Esophagus squamous epithelium (tissue), 4 donors: ENCODE measurements around the gene C1orf210.

ENCODE experiments used
- CTCF ChIP-seq, 6 experiments: fragments of 450-650 bp in 4 of 6; fragments of 200-600 bp in 2 of 6; sonication (generic) in 2 of 6; IDR thresholded peaks; one replicate each; pipeline ENCODE4 v1.5.1; 2016 to 2019; ENCODE audit warnings: antibody characterized with exemption in 6 of 6, mild to moderate bottlenecking in 4 of 6, moderate library complexity in 4 of 6
- POLR2A ChIP-seq, 4 donors: fragments of 450-650 bp; IDR thresholded peaks; one replicate each; pipeline ENCODE4 v1.6.1; 2017; ENCODE audit warnings: antibody characterized with exemption in 4 of 4, mild to moderate bottlenecking in 4 of 4, moderate library complexity in 3 of 4

- TF ChIP-seq CTCF (IDR thresholded peaks at IDR 0.05) (no peak), POLR2A (IDR thresholded peaks at IDR 0.05) (no peak)
Measured at GRCh38 chr1:43247256-43247921, 38.0 kb downstream of the C1orf210 start.
